ENCODE results near the gene PPARA.
"Not testable (repeated sequence)": the region's sequence is repeated elsewhere in the genome, so short reads cannot be mapped to it uniquely, and the experiment has no call there.

PPARA gene

DNA sequence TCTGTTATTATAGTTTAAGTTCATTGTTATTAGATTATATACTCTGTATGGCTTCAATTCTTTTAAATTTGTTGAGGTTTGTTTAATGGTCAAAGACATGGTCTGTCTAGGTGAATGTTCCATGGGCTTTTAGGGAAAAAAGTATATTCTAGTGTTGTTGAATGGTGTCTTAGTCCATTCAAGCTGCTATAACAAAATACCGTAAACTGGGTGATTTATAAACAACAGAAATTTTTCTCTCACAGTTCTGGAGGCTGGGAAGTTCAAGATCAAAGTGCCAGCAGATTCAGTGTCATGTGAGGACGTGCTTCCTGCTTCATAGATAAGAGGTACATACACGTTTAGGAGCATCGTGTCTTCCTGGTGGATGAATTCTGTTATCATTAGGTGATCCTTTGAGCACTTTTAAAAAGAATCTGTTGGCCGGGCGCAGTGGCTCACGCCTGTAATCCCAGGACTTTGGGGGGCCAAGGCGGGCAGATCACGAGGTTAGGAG, 26.2 kb downstream of the PPARA start:
- DNase-seq = no peak

DNA sequence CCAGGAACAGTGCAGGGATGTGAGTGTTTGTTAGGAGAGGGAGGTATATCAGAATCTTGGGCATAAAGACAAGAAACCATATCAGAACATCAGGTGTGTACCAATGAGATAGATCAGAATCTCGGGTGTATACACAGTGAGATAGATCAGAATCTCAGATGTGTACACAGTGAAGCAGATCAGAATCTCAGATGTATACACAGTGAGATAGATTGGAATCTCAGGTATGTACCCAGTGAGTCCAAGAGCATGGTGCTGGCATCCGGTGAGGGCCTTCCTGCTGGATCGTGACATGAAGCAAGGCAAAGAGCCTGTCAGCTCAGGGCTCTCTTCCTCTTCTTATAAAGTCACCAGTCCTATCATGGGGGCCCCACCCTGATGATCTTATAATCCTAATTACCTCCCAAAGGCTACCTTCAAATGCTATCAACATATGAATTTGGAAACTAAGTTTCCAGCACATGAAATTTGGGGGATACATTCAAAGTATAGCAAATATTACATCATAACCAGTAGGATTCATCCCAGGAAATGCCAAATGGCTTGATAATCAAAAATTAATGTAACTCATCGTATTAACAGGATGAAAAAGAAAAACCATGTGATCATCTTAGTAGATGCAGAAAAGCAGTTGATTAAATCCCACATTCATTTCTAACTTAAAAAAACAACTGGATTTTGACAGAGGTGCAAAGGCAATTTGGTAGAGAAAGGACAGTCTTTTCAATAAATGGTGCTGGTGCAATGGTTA, 28.6 kb downstream of the PPARA start:
- DNase-seq = no peak

GRCh38 chr22:46179748-46180147, 29.4 kb downstream of the PPARA start:
- no peak for DNase-seq

DNA sequence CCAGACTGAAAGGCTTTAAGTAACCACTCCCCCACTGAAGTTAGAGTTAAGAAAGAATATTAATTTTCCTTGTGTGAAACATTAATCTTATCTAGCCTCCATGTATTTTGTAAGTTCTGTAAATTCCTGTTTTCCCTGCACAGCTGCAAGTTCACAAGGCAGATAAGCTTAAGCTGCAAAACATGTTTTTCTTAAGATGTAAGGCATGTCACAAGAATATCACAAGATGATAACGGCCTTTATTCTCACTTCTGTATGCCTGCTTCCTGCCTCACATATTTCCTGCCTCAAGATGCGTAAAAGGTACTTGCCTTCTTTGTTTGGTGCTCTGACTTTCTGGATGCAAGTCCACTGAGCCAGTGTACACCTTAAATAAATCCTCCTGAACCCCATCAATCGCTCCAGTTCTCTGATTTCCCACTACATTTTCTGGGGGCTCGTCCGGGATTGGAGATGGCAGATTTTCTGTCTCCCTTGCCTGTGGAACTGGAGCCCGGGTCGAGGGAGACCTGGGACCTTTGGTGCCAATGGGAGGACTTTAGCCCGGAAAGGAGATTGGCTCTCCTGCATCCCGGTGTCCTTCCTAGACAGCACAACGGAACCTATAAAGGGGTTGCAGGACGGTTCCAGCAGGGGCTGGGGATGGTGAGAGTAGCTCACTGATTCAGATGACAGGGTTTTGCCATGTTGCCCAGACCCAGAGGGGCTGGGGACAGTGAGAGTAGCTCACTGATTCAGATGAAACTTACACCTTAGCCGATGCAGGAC, 30.2 kb downstream of the PPARA start:
- no peak for DNase-seq

- no peak for DNase-seq
Observed at GRCh38 chr22:46183733-46184132, 33.4 kb downstream of the PPARA start.

GRCh38 chr22:46185283-46185682, 35.0 kb downstream of the PPARA start:
- DNase-seq = no peak

- no peak for DNase-seq
Observed at GRCh38 chr22:46187862-46188261, 37.5 kb downstream of the PPARA start.

DNA sequence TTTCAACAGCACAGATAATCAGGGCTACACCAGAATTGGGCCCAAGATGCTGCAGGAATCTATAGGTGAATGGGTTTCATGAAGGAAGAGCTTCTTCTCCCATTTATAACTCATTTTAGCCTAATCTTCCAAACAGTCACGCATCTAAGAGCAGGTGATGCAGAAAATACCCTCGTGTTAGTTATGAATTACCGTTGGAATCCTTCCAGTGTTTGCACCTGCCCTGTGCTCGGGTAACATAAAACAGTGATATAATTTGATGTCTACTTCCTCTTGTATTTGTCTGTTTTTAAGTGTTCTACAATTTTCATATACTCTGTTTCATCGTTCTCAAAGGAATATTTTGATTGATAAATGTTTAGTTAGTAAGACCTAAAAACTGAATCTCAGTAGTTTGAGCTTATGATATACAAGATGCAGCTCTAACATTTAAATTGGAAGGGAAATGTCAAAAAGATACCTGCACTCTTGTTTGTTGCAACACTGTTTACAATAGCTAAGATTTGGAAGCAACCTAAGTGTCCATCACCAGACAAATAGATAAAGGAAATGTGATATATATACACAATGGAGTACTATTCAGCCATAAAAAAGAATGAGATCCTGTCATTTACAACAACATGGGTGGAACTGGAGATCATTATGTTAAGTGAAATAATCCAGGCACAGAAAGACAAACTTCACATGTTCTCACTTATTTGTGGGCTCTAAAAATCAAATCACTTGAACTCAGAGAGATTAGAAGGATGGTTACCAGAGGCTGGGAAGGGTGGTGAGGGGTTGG, 42.1 kb downstream of the PPARA start:
- no peak for DNase-seq

DNA sequence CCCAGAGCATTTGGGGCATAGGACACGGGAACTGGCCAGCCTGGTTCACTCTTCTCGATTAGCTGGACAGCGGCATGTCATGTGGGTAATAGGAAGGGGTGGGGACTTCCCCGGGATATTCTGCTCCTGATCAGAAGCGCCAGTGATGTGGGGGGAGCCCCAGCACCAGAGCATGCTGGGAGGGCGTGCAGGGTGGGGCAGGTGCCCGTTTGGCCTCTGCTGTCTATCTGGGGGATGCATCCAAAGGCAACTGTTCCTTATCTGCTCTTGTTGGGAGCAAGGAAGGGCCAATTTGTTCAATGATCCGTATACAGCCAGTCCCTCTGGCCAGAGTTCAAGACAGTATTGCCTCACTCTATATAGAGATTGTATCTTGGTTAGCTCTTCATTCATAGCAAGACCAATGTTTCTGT, 43.6 kb downstream of the PPARA start:
- no peak for DNase-seq

DNA sequence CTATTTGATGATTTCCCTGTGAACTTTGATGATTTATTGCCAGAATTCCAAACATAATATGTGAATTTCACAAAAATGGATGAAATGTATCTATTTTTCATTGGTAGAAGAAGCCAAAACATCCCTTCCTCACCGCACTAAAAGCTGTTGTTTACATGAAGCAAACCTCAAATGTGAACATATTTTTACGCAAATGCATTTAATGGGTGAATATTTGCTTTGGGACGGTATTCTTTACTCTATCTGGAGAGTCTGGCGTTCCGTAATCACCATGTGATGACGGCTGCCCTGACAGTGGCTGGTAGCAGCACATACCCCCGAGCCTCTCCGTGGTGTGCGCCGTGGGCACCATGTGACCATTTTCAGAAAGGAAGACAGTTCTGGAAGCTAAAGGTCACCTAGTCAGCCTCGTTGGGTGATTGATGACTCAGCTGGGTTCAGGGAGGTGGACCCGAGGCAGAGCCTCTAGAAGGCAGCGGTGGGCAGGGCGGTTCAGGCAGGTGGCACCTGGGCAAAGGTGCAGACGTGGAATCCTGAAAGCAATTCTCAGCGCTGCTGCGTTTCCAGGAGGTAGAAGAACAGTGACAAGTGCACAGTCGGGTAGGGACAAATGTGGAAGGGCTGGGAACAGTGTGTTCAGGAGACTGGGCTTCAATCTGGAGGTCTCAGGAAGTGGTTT, 45.3 kb downstream of the PPARA start:
- no peak for DNase-seq

- no peak for DNase-seq
Observed at GRCh38 chr22:46196278-46196677, 46.0 kb downstream of the PPARA start.

DNA sequence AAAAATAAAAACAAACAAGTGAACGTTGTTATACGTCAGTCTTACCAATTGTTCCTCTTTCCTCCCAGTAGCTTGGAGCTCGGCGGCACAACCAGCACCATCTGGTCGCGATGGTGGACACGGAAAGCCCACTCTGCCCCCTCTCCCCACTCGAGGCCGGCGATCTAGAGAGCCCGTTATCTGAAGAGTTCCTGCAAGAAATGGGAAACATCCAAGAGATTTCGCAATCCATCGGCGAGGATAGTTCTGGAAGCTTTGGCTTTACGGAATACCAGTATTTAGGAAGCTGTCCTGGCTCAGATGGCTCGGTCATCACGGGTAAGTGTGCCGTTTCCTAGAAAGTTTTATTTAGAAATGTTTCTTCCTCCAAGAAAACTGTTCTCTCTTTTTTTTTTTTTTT, 47.9 kb downstream of the PPARA start:
- DNase-seq = no peak

GRCh38 chr22:46198806-46199205, 48.5 kb downstream of the PPARA start:
- DNase-seq = not testable (repeated sequence)

DNA sequence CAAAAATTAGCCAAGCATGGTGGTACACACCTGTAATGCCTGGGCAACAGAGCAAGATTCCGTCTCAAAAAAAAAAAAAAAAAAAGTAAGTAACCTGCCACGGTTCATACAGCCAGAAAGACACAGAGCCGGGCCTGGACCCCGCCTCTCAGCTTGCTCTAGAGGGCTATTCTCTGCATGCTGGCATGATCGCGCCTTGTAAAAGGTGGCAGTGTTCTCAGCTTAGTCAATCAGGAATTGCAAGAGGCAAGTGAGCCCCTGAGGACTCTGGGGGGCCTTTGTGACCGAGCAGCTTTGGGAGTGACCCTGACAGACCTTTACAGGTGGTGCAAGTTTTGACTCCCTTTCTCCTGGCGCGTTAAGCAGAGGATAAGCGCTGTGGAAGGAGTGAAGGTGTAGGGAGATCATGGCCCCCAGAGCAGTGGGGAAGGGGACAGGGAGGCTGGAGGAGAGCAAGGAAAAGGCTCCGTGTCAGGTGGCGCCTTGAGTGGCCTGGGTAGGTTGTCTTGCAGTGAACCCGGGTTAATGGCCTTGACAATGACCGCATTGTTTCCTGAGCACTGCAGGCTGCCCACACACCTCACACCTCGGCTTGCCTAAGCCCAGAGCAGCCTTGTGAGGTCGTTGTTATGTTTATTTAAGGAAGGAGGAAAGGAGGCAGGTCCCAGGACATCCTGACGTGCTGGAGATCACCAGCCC, 50.9 kb downstream of the PPARA start:
- no peak for DNase-seq

- DNase-seq = no peak
Observed at GRCh38 chr22:46202897-46203600, 52.7 kb downstream of the PPARA start.

GRCh38 chr22:46203601-46203980, 53.3 kb downstream of the PPARA start:
- no peak for DNase-seq

DNA sequence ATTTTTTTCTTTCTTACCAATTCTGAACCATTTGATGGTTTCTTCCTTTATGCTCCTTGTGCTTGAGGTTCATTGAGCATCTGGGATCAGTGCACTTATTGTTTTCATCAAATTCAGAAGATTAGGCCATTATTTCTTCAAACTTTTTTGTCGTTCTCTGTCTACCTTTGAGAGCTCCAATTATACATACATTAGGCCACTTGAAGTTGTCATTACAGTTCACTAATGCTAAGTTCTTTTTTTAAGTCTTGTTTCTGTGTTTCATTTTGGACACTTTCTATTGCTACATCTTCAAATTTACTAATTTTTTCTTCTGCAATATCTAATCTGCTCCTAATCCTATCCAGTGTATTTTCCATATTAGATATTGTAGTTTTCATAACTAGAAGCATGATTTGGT, 58.9 kb downstream of the PPARA start:
- no peak for DNase-seq

GRCh38 chr22:46212195-46212594, 61.9 kb downstream of the PPARA start:
- DNase-seq = no peak

DNA sequence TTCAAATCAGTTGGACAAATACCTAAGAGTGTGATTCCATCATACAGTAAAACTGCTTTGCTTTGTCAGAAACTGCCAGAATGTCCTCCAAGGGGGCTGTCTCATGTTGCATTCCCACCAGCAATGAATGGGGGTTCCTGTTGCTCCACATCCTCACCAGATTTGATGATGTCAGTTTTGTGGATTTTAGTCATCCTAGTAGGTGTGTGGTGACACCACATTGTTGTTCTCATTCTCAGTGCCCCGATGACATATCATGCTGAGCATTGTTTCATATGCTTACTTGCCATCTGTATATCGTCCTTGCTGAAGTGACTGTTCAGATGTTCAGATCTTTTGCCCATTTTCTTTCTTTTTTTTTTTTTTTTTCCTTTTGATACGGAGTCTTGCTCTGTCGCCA, 62.7 kb downstream of the PPARA start:
- DNase-seq = no peak

DNA sequence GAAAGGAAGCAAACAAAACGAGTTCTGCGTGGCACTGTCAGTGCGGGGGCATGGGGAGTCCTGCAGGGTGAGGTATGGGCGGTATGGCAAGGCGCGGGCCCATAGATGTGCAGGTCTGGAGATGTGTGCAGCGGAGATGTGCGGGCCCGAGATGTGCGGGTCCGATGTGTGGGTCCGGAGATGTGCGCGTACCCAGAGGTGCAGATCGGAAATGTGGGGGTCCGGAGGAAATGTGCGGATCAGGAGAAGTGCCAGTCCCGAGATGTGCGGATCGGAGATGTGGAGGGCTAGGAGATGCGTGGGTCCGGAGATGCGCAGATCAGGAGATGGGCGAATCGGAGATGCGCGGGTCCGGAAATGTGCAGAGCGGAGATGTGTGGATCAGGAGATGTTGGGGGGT, 63.8 kb downstream of the PPARA start:
- DNase-seq = no peak

DNA sequence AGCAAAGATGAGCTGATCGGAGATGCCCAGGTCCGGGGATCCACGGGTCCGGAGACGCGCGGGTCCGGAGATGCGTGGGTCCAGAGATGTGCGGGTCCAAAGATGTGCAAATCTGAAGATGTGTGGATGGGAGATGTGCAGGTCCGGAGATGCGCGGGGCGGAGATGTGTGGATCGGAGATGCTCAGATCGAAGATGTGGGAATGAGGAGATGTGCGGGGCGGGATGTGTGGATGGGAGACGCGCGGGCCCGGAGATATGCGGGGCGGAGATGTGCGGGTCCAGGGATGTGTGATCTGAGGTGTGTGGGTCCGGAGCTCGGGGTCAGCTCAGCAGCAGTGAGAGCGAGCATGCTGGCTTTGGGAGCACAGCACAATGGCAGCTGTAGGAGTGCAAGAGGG, 64.3 kb downstream of the PPARA start:
- DNase-seq = no peak

DNA sequence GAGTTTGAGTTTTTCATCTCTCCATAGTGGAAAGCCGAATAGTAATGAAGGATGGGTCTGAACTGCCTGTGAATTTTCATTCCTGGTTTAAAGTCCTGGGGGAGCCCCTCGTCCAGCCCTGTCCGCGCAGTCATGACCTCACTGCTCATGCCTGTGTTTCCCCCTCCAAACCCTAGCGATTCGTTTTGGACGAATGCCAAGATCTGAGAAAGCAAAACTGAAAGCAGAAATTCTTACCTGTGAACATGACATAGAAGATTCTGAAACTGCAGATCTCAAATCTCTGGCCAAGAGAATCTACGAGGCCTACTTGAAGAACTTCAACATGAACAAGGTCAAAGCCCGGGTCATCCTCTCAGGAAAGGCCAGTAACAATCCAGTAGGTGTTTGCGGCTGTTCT, 69.3 kb downstream of the PPARA start:
- no peak for DNase-seq
